Cardiac muscle cell (in vitro differentiated cells and primary cell): Measurements from ENCODE around the gene CAMK1G. TPM values are rescaled to one million over a fixed set of nuclear protein-coding genes. Genes with fewer than 3 reads are reported as not detected.

Experiments
- DNase-seq, 2 donors: peaks; one replicate each; pipeline versions ENCODE4 v3.0.0 to v3.0.0-alpha.2; 2010 to 2017; ENCODE audit warnings: low read depth in 1 of 2, low spot score in 1 of 2
- H3K27ac ChIP-seq: fragments of 200-600 bp; sonication (generic); 2 replicates; pipeline ENCODE4 v1.5.1; 2016
- H3K27me3 ChIP-seq: fragments of 200-600 bp; sonication (generic); 2 replicates; pipeline ENCODE4 v1.6.0; 2016; ENCODE audit warnings: control low read depth
- H3K36me3 ChIP-seq: fragments of 200-600 bp; sonication (generic); 2 replicates; pipeline ENCODE4 v1.5.1; 2016; ENCODE audit warnings: control low read depth
- H3K4me1 ChIP-seq: fragments of 200-600 bp; sonication (generic); 2 replicates; pipeline ENCODE4 v1.8.1; 2017; ENCODE audit warnings: low read depth, mild to moderate bottlenecking, mixed run types
- H3K4me3 ChIP-seq: fragments of 200-600 bp; sonication (generic); 2 replicates; pipeline ENCODE4 v1.5.1; 2016; ENCODE audit warnings: mild to moderate bottlenecking
- H3K9me3 ChIP-seq: fragments of 200-600 bp; sonication (generic); 2 replicates; pipeline ENCODE4 v1.5.1; 2017; ENCODE audit warnings: low read depth, mild to moderate bottlenecking, control low read depth
- polyA plus RNA-seq: library from polyadenylated mRNA; unstranded; fragments of >200 nt; fragmentation: Nextera tagmentation; extraction: Ambion mirVana; gene quantifications from 2 replicates; pipeline ENCODE4 v1.2.1, GENCODE V29; 2016
- total RNA-seq: library from RNA; depleted of rRNA; stranded (reverse); fragments of >200 nt; gene quantifications from 2 replicates; pipeline ENCODE4 v1.2.3, GENCODE V29; 2016
- TF ChIP-seq, protein P1 (sequence below): IDR thresholded peaks from 2 replicates; pipeline ENCODE4 v1.5.1; 2012; ENCODE audit warnings: low read depth, mild to moderate bottlenecking, low read length

The CAMK1G gene
- total and polyA plus RNA-seq, 2 experiments from 2014 or later = 5.0 to 8.5 TPM

DNA sequence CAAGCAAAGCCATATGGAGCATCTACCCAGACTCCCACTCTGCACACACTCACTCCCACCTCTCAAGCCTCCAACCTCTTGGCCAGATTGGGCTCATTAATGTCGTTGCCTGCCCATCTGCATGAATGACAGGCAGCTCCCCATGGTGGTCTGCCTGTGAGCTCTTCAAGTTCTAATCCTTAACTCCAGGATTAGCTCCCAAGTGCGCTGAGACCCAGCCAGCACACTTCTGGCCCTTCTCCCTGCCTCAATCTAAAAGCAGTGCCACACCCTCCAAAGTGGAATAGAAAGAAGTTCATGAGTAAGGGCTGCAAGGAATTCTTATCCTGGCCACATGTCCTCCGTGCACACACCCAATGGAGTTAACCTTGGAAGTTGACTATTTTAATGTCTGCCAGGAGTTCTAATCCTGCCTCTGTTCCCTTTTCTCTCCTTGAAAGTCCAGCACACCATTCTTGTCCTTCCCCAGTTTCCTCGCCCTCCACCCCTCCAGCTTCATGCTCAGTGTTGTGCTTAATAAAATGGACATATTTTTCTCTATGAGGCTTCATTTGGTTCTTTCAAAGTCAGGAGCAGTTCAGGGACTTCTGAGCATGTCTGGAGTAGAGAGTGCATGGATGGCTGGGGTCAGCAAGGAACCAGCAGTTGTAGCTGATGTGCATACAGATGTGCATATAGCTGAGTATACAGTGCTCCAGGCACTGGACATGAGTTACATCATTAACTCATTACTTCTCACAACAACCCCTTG is 30.1 kb downstream of the CAMK1G start:
- Histone ChIP-seq H3K9me3 (no peaks in the 10 kb centered on the region), H3K36me3 (no peaks in the 10 kb centered on the region), H3K27ac (no peak overlapping the region), H3K4me3 (no peak overlapping the region), H3K27me3 (no peaks in the 10 kb centered on the region), H3K4me1 (peaks cover 10% of the 10 kb centered on the region)
- DNase-seq = no peak
- TF ChIP-seq, protein P1, sequence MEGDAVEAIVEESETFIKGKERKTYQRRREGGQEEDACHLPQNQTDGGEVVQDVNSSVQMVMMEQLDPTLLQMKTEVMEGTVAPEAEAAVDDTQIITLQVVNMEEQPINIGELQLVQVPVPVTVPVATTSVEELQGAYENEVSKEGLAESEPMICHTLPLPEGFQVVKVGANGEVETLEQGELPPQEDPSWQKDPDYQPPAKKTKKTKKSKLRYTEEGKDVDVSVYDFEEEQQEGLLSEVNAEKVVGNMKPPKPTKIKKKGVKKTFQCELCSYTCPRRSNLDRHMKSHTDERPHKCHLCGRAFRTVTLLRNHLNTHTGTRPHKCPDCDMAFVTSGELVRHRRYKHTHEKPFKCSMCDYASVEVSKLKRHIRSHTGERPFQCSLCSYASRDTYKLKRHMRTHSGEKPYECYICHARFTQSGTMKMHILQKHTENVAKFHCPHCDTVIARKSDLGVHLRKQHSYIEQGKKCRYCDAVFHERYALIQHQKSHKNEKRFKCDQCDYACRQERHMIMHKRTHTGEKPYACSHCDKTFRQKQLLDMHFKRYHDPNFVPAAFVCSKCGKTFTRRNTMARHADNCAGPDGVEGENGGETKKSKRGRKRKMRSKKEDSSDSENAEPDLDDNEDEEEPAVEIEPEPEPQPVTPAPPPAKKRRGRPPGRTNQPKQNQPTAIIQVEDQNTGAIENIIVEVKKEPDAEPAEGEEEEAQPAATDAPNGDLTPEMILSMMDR = no peak

DNA sequence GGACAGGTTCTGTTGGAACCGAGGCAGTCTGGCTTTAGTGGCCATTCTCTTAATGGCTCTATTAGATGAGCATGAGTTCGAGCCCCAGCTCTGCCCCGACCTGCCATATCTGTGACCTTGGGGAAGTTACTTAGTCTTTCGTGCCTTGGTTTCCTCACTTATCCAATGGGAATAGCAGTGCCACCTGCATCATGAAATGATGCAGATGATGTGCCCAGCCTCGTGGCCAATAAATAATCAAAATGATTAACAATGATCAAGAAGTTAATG is 30.6 kb downstream of the CAMK1G start:
- Histone ChIP-seq H3K36me3 (no peaks in the 10 kb centered on the region), H3K27ac (no peak overlapping the region), H3K4me1 (peaks cover 10% of the 10 kb centered on the region), H3K27me3 (no peaks in the 10 kb centered on the region), H3K4me3 (no peak overlapping the region), H3K9me3 (no peaks in the 10 kb centered on the region)
- TF ChIP-seq, protein P1 = no peak
- no peak for DNase-seq

DNA sequence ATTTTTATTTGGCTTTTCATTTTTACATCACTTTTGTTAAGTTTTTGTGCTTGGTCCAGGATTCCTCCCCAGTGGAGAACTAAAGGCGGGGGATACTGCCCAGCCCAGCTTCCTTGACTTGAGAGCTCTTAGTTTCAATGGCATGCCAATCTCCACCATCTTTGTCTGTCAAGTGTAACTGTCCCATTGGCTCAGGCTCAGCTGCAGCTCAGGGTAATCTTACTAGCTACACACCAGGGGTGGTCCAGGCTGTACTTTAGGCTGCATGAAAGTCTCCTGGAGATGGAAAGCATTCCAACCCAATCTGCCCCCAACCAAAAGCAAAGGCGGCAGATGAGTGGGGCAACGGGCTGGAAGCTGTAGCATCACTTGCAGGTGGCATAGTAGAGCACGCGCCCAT is 31.4 kb downstream of the CAMK1G start:
- TF ChIP-seq, protein P1 = no peak
- H3K27me3 ChIP-seq = no peaks in the 10 kb centered on the region
- no peaks in the 10 kb centered on the region for H3K36me3 ChIP-seq
- no peak overlapping the region for H3K27ac ChIP-seq
- H3K4me1 ChIP-seq = peaks cover 9% of the 10 kb centered on the region
- H3K4me3 ChIP-seq = no peak overlapping the region
- no peaks in the 10 kb centered on the region for H3K9me3 ChIP-seq
- no peak for DNase-seq

DNA sequence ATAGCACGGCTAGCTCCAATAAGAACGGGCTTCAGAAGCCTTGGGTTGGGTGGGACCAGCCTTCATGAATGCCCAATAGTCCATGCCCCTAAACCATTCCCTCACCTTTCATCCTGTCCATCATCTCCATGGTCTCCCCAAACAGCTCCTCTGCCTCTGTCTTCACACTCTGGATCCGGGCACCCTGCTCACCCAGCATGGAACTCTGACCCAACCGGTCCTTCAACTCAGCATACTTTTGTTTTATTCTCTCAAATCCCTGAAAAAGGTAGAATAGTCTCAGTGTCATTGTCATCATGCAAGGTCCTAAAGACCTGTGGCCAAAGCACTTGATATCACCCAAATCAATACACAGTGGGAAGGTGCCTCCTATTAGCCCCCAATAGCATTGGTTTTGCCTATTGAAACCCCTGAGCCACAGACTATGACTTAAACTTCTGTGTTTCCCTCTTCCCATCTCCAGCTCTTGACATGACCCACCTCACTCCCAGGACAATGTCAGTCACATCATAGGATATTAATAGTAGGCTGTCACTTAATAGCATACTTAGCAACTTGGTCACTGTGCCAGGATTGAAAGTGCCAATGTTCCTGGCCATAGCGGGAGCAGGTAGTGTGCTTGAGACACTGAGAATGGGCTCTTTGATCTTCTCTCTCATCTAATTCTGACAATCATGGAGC is 33.0 kb downstream of the CAMK1G start:
- no peaks in the 10 kb centered on the region for H3K4me1 ChIP-seq
- TF ChIP-seq, protein P1 = no peak
- no peak for DNase-seq
- H3K36me3 ChIP-seq = no peaks in the 10 kb centered on the region
- H3K27me3 ChIP-seq = no peaks in the 10 kb centered on the region
- H3K27ac ChIP-seq = no peak overlapping the region
- no peaks in the 10 kb centered on the region for H3K9me3 ChIP-seq
- no peak overlapping the region for H3K4me3 ChIP-seq

DNA sequence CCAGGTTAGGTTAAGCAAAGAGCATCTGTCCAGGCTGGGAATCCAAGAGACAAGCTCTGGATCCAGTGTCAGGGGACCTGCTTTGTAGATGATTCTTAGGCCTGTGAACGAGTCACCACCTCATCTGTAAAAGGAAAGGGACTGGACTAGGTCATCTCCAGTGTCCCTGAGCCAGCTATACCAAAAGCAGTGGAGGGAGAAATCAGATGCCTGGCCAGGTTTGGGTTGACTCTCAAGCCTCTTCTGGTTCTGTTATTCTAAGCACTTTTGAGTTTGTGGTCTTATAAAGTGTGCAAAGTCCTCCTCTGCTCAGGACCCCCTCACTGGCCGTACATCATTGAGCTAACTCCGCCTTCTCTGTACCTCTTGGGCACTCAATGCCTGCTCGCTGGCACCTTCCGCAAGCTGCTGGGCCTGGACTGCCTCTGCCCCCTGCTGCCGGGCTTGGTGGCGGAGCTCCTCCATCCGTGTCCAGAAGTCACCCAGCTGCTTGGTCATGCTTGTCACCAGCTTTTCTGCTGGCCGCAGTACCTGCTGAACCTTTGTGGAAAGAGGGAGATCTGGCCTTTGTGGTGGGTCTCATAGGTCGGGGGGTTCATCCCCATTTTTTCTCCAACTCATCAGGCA is 33.6 kb downstream of the CAMK1G start:
- H3K9me3 ChIP-seq = no peaks in the 10 kb centered on the region
- TF ChIP-seq, protein P1 = no peak
- no peak overlapping the region for H3K27ac ChIP-seq
- H3K36me3 ChIP-seq = no peaks in the 10 kb centered on the region
- no peak overlapping the region for H3K4me3 ChIP-seq
- H3K4me1 ChIP-seq = no peaks in the 10 kb centered on the region
- no peaks in the 10 kb centered on the region for H3K27me3 ChIP-seq
- DNase-seq = no peak
